AG09319 (cell line): ENCODE results near the gene LASP1NB.

Source experiments
- DNase-seq: peaks from one replicate; pipeline ENCODE4 v3.0.0-alpha.2; 2010; ENCODE audit warnings: low read depth; ENCODE audit errors: extremely low read depth
- CTCF ChIP-seq: IDR thresholded peaks from 2 replicates; pipeline ENCODE4 v1.5.1; 2011; ENCODE audit warnings: low read depth, mild to moderate bottlenecking, inconsistent platforms, low read length, moderate library complexity

The LASP1NB gene

GRCh38 chr17:38885044-38885727, 40.2 kb upstream of the LASP1NB start:
- TF ChIP-seq CTCF, result no peak
- DNase-seq, result no peak

GRCh38 chr17:38885728-38886642, 39.4 kb upstream of the LASP1NB start:
- DNase-seq, result no peak

GRCh38 chr17:38886643-38887010, 38.8 kb upstream of the LASP1NB start:
- no peak for DNase-seq
- no peak for TF ChIP-seq CTCF

More at GRCh38 chr17:38885728-38886642, 39.4 kb upstream of the LASP1NB start:
- no peak for TF ChIP-seq CTCF

GRCh38 chr17:38888842-38889241, 36.6 kb upstream of the LASP1NB start:
- DNase-seq, result no peak
- TF ChIP-seq CTCF, result no peak

- TF ChIP-seq CTCF, result no peak
- no peak for DNase-seq
Observed at GRCh38 chr17:38889745-38890409, 35.5 kb upstream of the LASP1NB start.

- no peak for DNase-seq
- TF ChIP-seq CTCF, result no peak
Observed at GRCh38 chr17:38890410-38890746, 35.0 kb upstream of the LASP1NB start.

GRCh38 chr17:38891441-38891840, 34.0 kb upstream of the LASP1NB start:
- TF ChIP-seq CTCF, result no peak
- no peak for DNase-seq
